A549 (cell line): Measurements from ENCODE around the gene RNASE3. TPM values are rescaled to one million over a fixed set of nuclear protein-coding genes. Genes with fewer than 3 reads are reported as not detected.
A peak's percentile ranks its signal among the peaks of the same experiment; 100 is the strongest.

ENCODE experiments used
- ATOH8 ChIP-seq: fragments of 250-450 bp; sonication (Bioruptor Pico); IDR thresholded peaks from 2 replicates; pipeline ENCODE4 v1.5.0; 2020; ENCODE audit warnings: low read depth, mild to moderate bottlenecking, moderate library complexity
- BCL3 ChIP-seq: fragments of >200 bp; sonication (Bioruptor Twin); formaldehyde crosslinking; IDR thresholded peaks from 3 replicates; pipeline ENCODE4 v1.6.1; 2016
- BHLHE40 ChIP-seq: IDR thresholded peaks from 2 replicates; pipeline ENCODE4 v1.6.1; 2012; ENCODE audit warnings: low read depth, low read length, inconsistent platforms
- CEBPB ChIP-seq, 2 experiments: fragments of >200 bp in 1 of 2; sonication (Bioruptor Twin) in 1 of 2; formaldehyde crosslinking in 1 of 2; IDR thresholded peaks; 2 replicates each; pipeline ENCODE4 v1.6.1; 2012 to 2016
- CHD2 ChIP-seq: fragments of 150-350 bp; IDR thresholded peaks from 2 replicates; pipeline ENCODE4 v1.6.1; 2014; ENCODE audit warnings: low read length; ENCODE audit not compliant: partially characterized antibody
- CHD4 ChIP-seq: fragments of 200-600 bp; sonication (generic); IDR thresholded peaks from 2 replicates; pipeline ENCODE4 v1.6.1; 2016; ENCODE audit warnings: antibody characterized with exemption, mild to moderate bottlenecking, borderline replicate concordance
- CTCF ChIP-seq: fragments of >200 bp; sonication (Bioruptor Twin); formaldehyde crosslinking; IDR thresholded peaks from 3 replicates; pipeline ENCODE4 v1.5.1; 2016
- EP300 ChIP-seq, 2 experiments: fragments of >200 bp; sonication (Bioruptor Twin); formaldehyde crosslinking; IDR thresholded peaks; 2 replicates in 1 of 2; 3 replicates in 1 of 2; pipeline ENCODE4 v1.6.1; 2016 to 2017
- FOXS1 ChIP-seq: fragments of 250-450 bp; sonication (Bioruptor Pico); IDR thresholded peaks from 2 replicates; pipeline ENCODE4 v1.5.0; 2020; ENCODE audit warnings: mild to moderate bottlenecking, moderate library complexity
- HDAC2 ChIP-seq: fragments of 200-600 bp; sonication (generic); IDR thresholded peaks from 2 replicates; pipeline ENCODE4 v1.6.1; 2016
- HEYL ChIP-seq: fragments of 250-450 bp; sonication (Bioruptor Pico); IDR thresholded peaks from 2 replicates; pipeline ENCODE4 v1.8.0; 2021; ENCODE audit warnings: mild to moderate bottlenecking, moderate library complexity
- HMGXB4 ChIP-seq: fragments of 250-450 bp; sonication (Bioruptor Pico); IDR thresholded peaks from 2 replicates; pipeline ENCODE4 v1.5.0; 2021; ENCODE audit warnings: mild to moderate bottlenecking, moderate library complexity, borderline replicate concordance
- HOXA7 ChIP-seq: fragments of 250-450 bp; sonication (Bioruptor Pico); IDR thresholded peaks from 2 replicates; pipeline ENCODE4 v1.5.0; 2020; ENCODE audit warnings: mild to moderate bottlenecking, moderate library complexity
- HOXB13 ChIP-seq: fragments of 250-450 bp; sonication (Bioruptor Pico); IDR thresholded peaks from 2 replicates; pipeline ENCODE4 v1.5.0; 2020; ENCODE audit warnings: low read depth, mild to moderate bottlenecking, moderate library complexity
- KDM1A ChIP-seq: fragments of 200-600 bp; sonication (generic); IDR thresholded peaks from 2 replicates; pipeline ENCODE4 v1.6.1; 2016; ENCODE audit warnings: low read depth, mild to moderate bottlenecking
- MAFK ChIP-seq: fragments of 450-650 bp; IDR thresholded peaks from 2 replicates; pipeline ENCODE4 v1.6.1; 2014; ENCODE audit not compliant: partially characterized antibody
- NFE2L2 ChIP-seq: fragments of 150-350 bp; conservative IDR thresholded peaks from 2 replicates; pipeline ENCODE4 v1.6.1; 2014; ENCODE audit warnings: low read length
- NPAS2 ChIP-seq: fragments of 250-450 bp; sonication (Bioruptor Pico); IDR thresholded peaks from 2 replicates; pipeline ENCODE4 v1.8.0; 2022; ENCODE audit warnings: mild to moderate bottlenecking, moderate library complexity, borderline replicate concordance
- NR3C1 ChIP-seq: fragments of >200 bp; sonication (Bioruptor Twin); formaldehyde crosslinking; IDR thresholded peaks from 3 replicates; pipeline ENCODE4 v1.6.1; 2017
- PBX3 ChIP-seq: IDR thresholded peaks from 2 replicates; pipeline ENCODE4 v1.6.1; 2012
- PHF8 ChIP-seq: fragments of 200-600 bp; sonication (generic); IDR thresholded peaks from 2 replicates; pipeline ENCODE4 v1.6.1; 2016; ENCODE audit warnings: low read depth, mild to moderate bottlenecking, antibody characterized with exemption, moderate library complexity, borderline replicate concordance
- POLR2A ChIP-seq: IDR thresholded peaks from 2 replicates; pipeline ENCODE4 v1.6.1; 2012; ENCODE audit warnings: mild to moderate bottlenecking, low read length
- POLR2AphosphoS2 ChIP-seq: conservative IDR thresholded peaks from 2 replicates; pipeline ENCODE4 v1.6.1; 2012; ENCODE audit warnings: low read length, improper control_type of control experiment, inconsistent platforms
- RAD21 ChIP-seq, 2 experiments: fragments of >200 bp in 1 of 2; sonication (Bioruptor Twin) in 1 of 2; formaldehyde crosslinking in 1 of 2; IDR thresholded peaks in 1 of 2; conservative IDR thresholded peaks in 1 of 2; 2 replicates in 1 of 2; 3 replicates in 1 of 2; pipeline ENCODE4 v1.6.1; 2012 to 2018; ENCODE audit warnings: inconsistent platforms in 1 of 2
- RARB ChIP-seq: fragments of 250-450 bp; sonication (Bioruptor Pico); IDR thresholded peaks from 2 replicates; pipeline ENCODE4 v1.8.0; 2021; ENCODE audit warnings: mild to moderate bottlenecking, moderate library complexity
- REST ChIP-seq: fragments of 200-600 bp; sonication (generic); IDR thresholded peaks from 2 replicates; pipeline ENCODE4 v1.6.1; 2016; ENCODE audit warnings: antibody characterized with exemption, mild to moderate bottlenecking, moderate library complexity
- RFX5 ChIP-seq: fragments of 450-650 bp; IDR thresholded peaks from 2 replicates; pipeline ENCODE4 v1.7.1; 2014; ENCODE audit warnings: antibody characterized with exemption, mild to moderate bottlenecking, moderate library complexity
- RNF2 ChIP-seq: fragments of 200-600 bp; sonication (generic); IDR thresholded peaks from 2 replicates; pipeline ENCODE4 v1.6.1; 2016; ENCODE audit warnings: low read depth, mild to moderate bottlenecking, antibody characterized with exemption, moderate library complexity, borderline replicate concordance
- SMC3 ChIP-seq: fragments of >200 bp; sonication (Bioruptor Twin); formaldehyde crosslinking; IDR thresholded peaks from 3 replicates; pipeline ENCODE4 v1.6.1; 2018; ENCODE audit warnings: inconsistent platforms
- SREBF2 ChIP-seq: fragments of 450-650 bp; IDR thresholded peaks from 2 replicates; pipeline ENCODE4 v1.6.1; 2014; ENCODE audit warnings: mild to moderate bottlenecking, moderate library complexity
- TP53 ChIP-seq: fragments of 250-450 bp; sonication (Bioruptor Pico); IDR thresholded peaks from 2 replicates; pipeline ENCODE4 v1.5.0; 2021; ENCODE audit warnings: mild to moderate bottlenecking, moderate library complexity
- USF2 ChIP-seq: fragments of 450-650 bp; IDR thresholded peaks from 2 replicates; pipeline ENCODE4 v1.6.1; 2014; ENCODE audit warnings: antibody characterized with exemption
- ZSCAN20 ChIP-seq: fragments of 250-450 bp; sonication (Bioruptor Pico); IDR thresholded peaks from 2 replicates; pipeline ENCODE4 v1.8.0; 2022; ENCODE audit warnings: mild to moderate bottlenecking, moderate library complexity
- polyA plus RNA-seq, 4 experiments: library from polyadenylated mRNA; depleted of rRNA in 3 of 4; stranded (reverse); fragments of >200 nt; fragmentation: RNase III in 1 of 4; extraction: RNeasy Plus Mini Kit Qiagen cat#74134 plus additional on column Dnase treatment in 1 of 4; gene quantifications; 2 replicates in 3 of 4; 3 replicates in 1 of 4; pipeline ENCODE4 v1.2.3, GENCODE V29; 2011 to 2017

RNASE3 gene
- polyA plus RNA-seq, 2 of the 4 experiments (the other 2 are of a cell fraction) = not detected

GRCh38 chr14:20855652-20856291 lies 35.4 kb upstream of the RNASE3 start (continued):
- TF ChIP-seq HEYL (no peak), CEBPB (IDR thresholded peaks at IDR 0.05) (no peak), BHLHE40 (no peak), RFX5 (no peak), CHD4 (no peak), TP53 (CRISPR knock-in tag) (no peak), POLR2AphosphoS2 (no peak), EP300 (IDR thresholded peaks at IDR 0.05) (no peak), RARB (CRISPR knock-in tag) (no peak), BCL3 (no peak), CTCF (peak; percentile 86), HOXB13 (CRISPR knock-in tag) (no peak), ZSCAN20 (no peak), ATOH8 (CRISPR knock-in tag) (no peak), USF2 (peak; percentile 73), NR3C1 (no peak), SREBF2 (no peak), NFE2L2 (no peak), RAD21 (conservative IDR thresholded peaks at IDR 0.05 in 1 of 2, IDR thresholded peaks at IDR 0.05 in 1 of 2) (peak; percentile 93), CHD2 (no peak), REST (peak; percentile 82), PBX3 (no peak), SMC3 (peak; percentile 96), MAFK (peak; percentile 89), PHF8 (no peak), KDM1A (no peak), RNF2 (no peak), POLR2A (no peak), HMGXB4 (CRISPR knock-in tag) (no peak), HDAC2 (no peak), NPAS2 (CRISPR knock-in tag) (no peak), FOXS1 (CRISPR knock-in tag) (no peak), HOXA7 (no peak)
